Thoracic aorta (tissue), 2 donors: ENCODE results near the gene MSANTD2. TPM values are rescaled to one million over a fixed set of nuclear protein-coding genes. Genes with fewer than 3 reads are reported as not detected.

Source experiments
- ATAC-seq: fragments of 150-250 bp; one replicate; pipeline ENCODE4 v1.8.0; 2017; ENCODE audit warnings: low read depth; ENCODE audit not compliant: insufficient number of reproducible peaks, low FRiP score
- DNase-seq: peaks from one replicate; pipeline ENCODE4 v3.0.0-alpha.2; 2020; ENCODE audit warnings: low spot score
- H3K27ac ChIP-seq, 2 donors: fragments of 200-600 bp; sonication (generic); 1 replicate in 1 of 2; 2 replicates in 1 of 2; pipeline ENCODE4 v1.5.1; 2016; ENCODE audit warnings: mild to moderate bottlenecking in 2 of 2, moderate library complexity in 2 of 2
- H3K27me3 ChIP-seq: fragments of 200-600 bp; sonication (generic); replicated peaks from 2 replicates; pipeline ENCODE4 v1.6.0; 2016; ENCODE audit warnings: mild to moderate bottlenecking; ENCODE audit not compliant: insufficient read depth
- H3K36me3 ChIP-seq: fragments of 200-600 bp; sonication (generic); one replicate; pipeline ENCODE4 v1.5.1; 2016
- H3K4me1 ChIP-seq, 2 donors: fragments of 200-600 bp; sonication (generic); 1 replicate in 1 of 2; 2 replicates in 1 of 2; pipeline versions ENCODE4 v1.5.1 to v1.6.0; 2016; ENCODE audit warnings: low read depth in 2 of 2, mild to moderate bottlenecking in 1 of 2; ENCODE audit not compliant: control insufficient read depth in 1 of 2
- H3K4me3 ChIP-seq: fragments of 200-600 bp; sonication (generic); 2 replicates; pipeline ENCODE4 v1.5.1; 2016; ENCODE audit warnings: mild to moderate bottlenecking
- H3K9me3 ChIP-seq: fragments of 200-600 bp; sonication (generic); 2 replicates; pipeline ENCODE4 v1.5.1; 2016
- total RNA-seq, 2 donors: library from RNA; depleted of rRNA; stranded (reverse); fragments of >200 nt; gene quantifications; one replicate each; pipeline versions ENCODE4 v1.1.0 to v1.2.3, GENCODE V29; 2016
- TF ChIP-seq, protein P1 (sequence below): fragments of 200-600 bp; sonication (generic); IDR thresholded peaks from one replicate; pipeline ENCODE4 v1.5.1; 2019; ENCODE audit warnings: antibody characterized with exemption

The MSANTD2 gene
- total RNA-seq, 2 donors from 2014 or later: 16.4 to 29.4 TPM

DNA sequence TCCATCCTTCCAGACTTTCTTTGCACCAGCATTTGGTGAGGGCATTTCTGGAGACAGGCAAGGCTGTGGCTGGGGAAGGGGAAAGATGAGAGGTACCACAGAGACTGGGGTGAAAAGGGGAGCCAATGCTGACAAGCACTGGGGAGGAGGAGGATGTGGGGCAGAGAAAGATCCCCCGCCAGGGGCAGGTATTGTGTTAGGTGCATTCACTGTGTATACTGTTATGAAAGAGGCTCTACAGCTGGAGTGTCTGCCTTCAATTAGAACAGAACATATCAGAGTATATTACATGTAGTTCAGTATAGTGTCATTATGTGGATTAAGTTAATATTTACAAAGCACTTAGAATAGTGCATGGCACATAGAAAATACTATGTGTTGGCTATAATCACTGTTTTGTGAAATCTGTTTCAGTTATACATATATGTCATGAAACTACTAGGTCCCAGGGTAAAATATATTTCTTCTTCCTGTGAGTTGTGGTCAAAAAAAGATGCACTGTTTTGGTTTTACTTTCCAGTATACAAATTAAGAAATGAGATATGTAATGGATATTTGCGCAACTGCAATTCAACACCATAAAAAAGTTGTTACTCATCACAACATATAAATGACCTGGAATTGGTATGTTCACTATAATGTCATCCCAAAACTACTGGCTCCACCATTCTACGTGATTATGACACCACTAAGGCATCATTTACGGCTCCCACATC, 8.4 kb downstream of the MSANTD2 start:
- Histone ChIP-seq H3K9me3 (no peaks in the 10 kb centered on the region), H3K4me1 (peaks cover 3 to 5% of the 10 kb centered on the region in 2 donors), H3K4me3 (no peak overlapping the region), H3K27me3 (no peaks in the 10 kb centered on the region), H3K27ac (no peak overlapping the region), H3K36me3 (no peaks in the 10 kb centered on the region)
- ATAC-seq: no peak
- DNase-seq: no peak
- TF ChIP-seq, protein P1, sequence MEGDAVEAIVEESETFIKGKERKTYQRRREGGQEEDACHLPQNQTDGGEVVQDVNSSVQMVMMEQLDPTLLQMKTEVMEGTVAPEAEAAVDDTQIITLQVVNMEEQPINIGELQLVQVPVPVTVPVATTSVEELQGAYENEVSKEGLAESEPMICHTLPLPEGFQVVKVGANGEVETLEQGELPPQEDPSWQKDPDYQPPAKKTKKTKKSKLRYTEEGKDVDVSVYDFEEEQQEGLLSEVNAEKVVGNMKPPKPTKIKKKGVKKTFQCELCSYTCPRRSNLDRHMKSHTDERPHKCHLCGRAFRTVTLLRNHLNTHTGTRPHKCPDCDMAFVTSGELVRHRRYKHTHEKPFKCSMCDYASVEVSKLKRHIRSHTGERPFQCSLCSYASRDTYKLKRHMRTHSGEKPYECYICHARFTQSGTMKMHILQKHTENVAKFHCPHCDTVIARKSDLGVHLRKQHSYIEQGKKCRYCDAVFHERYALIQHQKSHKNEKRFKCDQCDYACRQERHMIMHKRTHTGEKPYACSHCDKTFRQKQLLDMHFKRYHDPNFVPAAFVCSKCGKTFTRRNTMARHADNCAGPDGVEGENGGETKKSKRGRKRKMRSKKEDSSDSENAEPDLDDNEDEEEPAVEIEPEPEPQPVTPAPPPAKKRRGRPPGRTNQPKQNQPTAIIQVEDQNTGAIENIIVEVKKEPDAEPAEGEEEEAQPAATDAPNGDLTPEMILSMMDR: no peak

DNA sequence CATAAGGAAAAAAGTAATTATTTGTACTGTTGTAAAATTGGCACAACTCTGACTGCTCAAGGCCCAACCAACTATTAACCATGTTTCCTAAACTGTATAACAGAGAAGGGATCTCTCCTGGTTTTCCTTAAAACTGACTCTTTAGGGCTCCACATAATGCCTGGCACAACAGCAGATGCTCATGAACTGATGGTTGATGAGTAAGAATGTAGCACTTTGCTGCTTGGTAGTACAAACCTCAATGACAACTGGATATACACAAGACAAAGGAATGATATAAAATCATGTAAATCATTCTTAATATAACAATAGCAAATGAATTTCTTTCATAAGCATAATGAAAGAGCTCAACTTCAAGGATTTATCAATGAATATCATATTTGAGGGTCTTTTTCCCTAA, 11.7 kb downstream of the MSANTD2 start:
- TF ChIP-seq, protein P1: no peak
- H3K9me3 ChIP-seq: no peaks in the 10 kb centered on the region
- H3K27me3 ChIP-seq: no peaks in the 10 kb centered on the region
- H3K4me3 ChIP-seq: no peak overlapping the region
- DNase-seq: no peak
- H3K36me3 ChIP-seq: no peaks in the 10 kb centered on the region
- peaks cover 2 to 3% of the 10 kb centered on the region in 2 donors for H3K4me1 ChIP-seq
- H3K27ac ChIP-seq: no peak overlapping the region
- ATAC-seq: no peak

DNA sequence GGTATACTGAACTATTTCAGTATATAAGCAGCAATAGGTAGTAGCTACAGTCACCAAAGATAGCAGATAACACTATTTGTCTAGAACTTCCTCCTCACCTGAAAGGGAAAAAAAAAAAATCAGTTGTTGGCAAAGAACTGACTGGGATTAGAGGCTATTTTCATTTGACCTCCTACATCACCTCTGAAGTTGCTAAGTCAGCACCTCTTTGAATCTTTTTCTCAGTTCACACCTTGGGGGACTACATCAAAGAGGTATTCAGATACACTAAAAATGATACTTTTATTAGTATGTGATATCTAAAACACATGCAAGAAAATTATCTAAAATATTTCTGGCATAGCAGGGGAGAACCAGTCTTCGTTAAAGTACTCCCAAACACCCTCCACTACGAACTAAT, 16.2 kb downstream of the MSANTD2 start:
- H3K27ac ChIP-seq: no peak overlapping the region
- TF ChIP-seq, protein P1: no peak
- H3K36me3 ChIP-seq: no peaks in the 10 kb centered on the region
- no peak for DNase-seq
- H3K27me3 ChIP-seq: no peaks in the 10 kb centered on the region
- H3K4me1 ChIP-seq: peaks cover 0 to 9% of the 10 kb centered on the region in 2 donors
- ATAC-seq: no peak
- no peak overlapping the region for H3K4me3 ChIP-seq
- H3K9me3 ChIP-seq: no peaks in the 10 kb centered on the region

DNA sequence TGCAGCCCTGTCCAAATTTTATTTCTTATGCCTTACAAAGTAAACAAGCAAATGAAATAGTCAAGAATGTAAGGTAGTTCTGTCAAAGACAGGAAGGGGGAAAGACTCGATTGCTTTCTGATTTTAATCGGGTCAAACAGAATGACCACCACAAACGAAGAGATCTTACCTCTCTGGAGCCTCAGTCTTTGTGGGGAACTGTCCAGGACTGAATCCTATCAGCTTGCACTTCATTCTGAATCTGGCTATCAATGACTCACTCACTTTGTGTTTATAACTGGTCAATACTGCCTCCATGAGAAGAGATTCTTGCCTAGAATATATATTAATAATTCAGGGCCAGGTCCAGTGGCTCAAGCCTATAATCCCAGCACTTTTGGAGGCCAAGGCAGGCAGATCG, 17.2 kb downstream of the MSANTD2 start:
- ATAC-seq: no peak

DNA sequence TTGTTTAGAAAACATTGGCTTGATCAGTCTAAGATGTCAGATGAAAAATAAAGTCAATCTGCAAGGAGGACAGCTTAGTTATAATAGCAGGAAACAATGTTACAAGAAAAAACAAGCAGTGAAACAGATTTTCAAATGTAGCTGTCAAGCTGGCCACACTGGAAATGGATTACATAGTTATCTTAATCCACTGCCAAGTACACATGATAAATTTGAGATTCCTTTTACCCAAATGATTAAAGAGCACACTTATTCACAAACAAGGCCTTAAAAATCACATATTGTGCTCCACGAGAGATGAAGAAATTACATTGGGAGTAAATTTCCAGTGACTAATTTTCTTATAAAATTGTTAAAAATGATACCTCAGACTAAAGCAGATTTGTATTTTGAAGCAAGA, 20.6 kb downstream of the MSANTD2 start:
- Histone ChIP-seq H3K4me3 (no peak overlapping the region), H3K27ac (no peak overlapping the region), H3K36me3 (no peaks in the 10 kb centered on the region), H3K27me3 (no peaks in the 10 kb centered on the region), H3K9me3 (no peaks in the 10 kb centered on the region), H3K4me1 (peaks cover 6 to 41% of the 10 kb centered on the region in 2 donors)
- ATAC-seq (no peak), DNase-seq (no peak)
- TF ChIP-seq, protein P1: no peak

More for the DNA sequence above, 17.2 kb downstream of the MSANTD2 start:
- Histone ChIP-seq H3K4me1 (peaks cover 0 to 19% of the 10 kb centered on the region in 2 donors), H3K36me3 (no peaks in the 10 kb centered on the region), H3K27me3 (no peaks in the 10 kb centered on the region), H3K9me3 (no peaks in the 10 kb centered on the region), H3K4me3 (no peak overlapping the region), H3K27ac (no peak overlapping the region)
- no peak for DNase-seq
- TF ChIP-seq, protein P1: no peak
